Right ventricle myocardium inferior (tissue), 1 donor: ENCODE measurements around the gene WDR1. TPM values are rescaled to one million over a fixed set of nuclear protein-coding genes. Genes with fewer than 3 reads are reported as not detected.
A peak's percentile ranks its signal among the peaks of the same experiment; 100 is the strongest.

ENCODE experiments used
- ATAC-seq: fragments of 200-7000 bp; cut with Tn5 transposase; one replicate; pipeline ENCODE4 v1.9.1; 2020; ENCODE audit warnings: mild to moderate bottlenecking, moderate library complexity
- DNase-seq: peaks from one replicate; pipeline ENCODE4 v3.0.0; 2021; ENCODE audit errors: missing footprints
- intact Hi-C: fragments of 100-400 bp; cut with DNase I; formaldehyde crosslinking; loops from one replicate; pipeline ENCODE4 v1.11.0; 2022
- total RNA-seq: library from RNA; stranded (reverse); fragmentation: NEBNext Ultra II Directional; extraction: Animal tissue kit (Norgen Biotek cat#: 25700); gene quantifications from one replicate; pipeline ENCODE4 v1.2.1, GENCODE V29; 2021
- donor health status: DM: no; HTN: yes; CAD: no; lungs with severe emphysema.

The WDR1 gene
- total RNA-seq, 1 donor from 2014 or later = 210 TPM

DNA sequence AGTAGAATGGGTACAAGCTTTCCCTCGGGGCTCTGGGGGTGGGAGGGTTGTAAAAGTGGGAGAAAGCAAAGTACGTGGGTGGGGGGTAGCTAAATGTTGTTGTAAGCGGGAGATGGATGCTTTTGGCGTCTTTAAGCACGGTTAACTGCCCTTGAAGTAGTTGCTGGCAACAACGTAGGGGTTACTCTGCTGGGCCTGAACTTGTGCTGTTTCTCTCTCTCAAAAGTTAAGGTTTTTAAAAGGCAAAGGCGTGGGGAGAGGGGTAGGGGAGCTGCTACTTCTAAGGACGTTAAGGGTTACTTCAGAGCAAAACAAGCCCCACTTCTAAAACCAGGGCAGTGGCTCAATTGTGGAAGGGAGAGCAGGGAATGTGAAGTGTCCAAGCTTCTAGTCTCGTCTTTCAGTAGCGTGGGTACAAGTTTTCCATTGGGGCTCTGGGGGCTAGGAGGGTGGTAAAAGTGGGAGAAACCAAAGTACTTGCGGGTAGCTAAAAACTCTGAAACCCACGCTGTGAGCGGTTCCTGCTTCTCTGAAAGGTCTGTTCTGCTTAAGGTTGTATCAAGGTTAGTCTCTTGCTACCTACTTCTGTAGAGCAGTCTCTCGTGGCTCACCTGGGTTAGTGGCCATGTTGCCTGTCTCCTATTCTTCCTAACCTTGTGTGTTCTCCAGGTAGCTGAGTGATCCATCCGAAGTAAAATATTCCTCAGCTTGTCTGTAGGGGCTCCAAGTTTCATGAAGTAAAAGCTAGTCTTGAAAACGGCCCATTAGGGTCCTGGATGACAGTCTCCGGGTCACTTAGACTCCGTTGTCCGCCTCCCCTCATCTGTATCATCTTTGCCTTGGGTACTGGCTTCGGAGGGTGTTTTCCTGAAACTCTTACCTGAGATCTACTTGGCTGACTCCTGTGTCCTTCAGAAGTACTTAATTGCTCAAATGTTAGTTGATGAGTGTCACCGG is 1.7 kb upstream of the WDR1 start:
- intact Hi-C loops = no loop called here
- DNase-seq (no peak), ATAC-seq (no peak)

DNA sequence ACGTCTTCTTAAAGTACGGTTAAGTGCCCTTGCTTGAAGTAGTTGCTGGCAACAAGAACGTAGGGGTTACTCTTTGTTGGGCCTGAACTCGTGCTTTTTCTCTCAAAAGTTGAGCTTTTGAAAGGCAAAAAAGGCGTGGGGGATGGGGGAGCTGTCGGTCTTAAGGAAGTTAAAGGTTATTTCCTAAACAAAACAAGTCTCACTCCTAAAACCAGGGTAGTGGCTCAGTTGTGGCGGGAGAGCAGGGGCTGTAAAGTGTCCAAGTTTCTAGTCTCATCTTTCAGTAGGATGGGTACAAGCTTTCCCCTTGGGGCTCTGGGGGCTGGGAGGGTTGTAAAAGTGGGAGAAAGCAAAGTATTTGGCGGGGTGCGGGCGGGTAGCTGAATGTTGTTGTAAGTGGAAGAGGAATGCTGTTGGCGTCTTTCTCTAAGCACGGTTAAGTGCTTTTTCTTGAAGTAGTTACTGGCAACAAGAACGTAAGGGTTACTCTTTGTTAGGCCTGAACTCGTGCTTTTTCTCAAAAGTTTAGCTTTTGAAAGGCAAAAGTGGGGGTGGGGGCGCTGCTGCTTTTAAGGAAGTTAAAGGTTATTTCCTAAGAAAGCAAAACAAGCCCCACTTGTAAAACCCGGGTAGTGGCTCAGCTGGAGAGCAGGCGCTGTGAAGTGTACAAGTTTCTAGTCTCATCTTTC is 904 bp upstream of the WDR1 start:
- ATAC-seq (no peak), DNase-seq (no peak)
- intact Hi-C loops = loop anchor here (2.0 kb wide), 2 partner anchors 33 to 99 kb away; no protein-coding TSS in a partner anchor

DNA sequence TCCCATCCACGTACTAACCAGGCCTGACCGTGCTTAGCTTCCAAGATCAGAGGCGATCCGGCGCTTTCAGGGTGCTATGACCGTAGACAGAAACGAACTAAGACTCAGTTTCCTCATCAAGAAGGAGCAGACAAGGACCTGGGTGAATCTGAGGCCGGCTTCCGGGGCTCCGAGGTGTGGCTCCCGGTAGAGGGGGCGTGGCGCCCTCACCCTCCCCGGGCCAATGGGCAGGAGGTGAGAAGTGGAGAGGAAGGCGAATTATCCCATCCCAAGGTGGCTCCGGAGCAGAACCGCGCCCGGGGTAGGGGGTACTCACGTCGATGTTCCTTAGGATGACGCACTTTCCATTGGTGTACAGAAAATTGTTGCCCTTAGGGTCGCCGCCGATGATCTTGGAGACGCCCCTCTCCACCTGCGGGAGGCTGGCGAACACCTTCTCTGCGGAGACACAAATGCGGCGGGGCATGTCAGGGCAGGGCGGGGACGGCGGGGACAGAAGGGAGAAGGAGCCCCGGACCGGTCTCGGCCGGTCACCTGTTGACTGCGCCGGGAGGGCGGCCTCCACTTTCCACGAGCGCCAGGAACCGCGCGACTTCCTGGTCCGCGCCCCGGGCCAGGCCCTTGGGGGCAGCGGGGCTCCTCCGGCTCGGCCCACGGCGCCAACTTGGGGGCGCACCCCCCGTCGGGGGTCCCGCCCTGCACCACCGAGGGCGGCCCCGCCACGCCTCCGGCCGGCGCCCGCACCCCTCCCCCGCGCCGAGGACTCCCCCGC is 616 bp downstream of the WDR1 start:
- ATAC-seq = peak; percentile 52
- DNase-seq = peak; percentile 83

DNA sequence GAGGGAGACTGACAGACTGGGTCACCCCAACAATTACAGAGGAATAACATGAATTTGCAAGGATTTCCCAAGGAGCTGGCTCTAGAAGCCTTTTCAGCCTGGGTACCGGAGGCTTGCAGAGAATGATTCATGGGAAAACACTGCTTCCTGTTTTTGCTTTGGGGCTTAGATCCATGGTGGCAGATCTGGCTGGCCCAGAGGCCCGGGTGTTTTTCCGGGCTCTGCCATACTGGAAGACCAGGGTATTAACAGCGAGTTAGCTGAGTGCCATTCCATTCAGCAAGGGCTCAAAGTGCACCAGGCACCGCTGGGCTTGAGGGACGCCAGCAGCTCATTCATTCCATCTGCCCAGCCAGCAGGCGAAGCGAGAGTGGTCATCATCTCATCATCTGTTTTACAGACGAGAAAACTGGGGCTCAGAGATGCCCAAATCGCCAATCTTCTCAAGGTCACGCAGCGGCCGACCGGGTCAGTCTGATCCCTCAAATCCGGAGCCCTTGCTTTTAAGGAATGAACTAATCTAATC is 1.3 kb downstream of the WDR1 start:
- intact Hi-C loops = no loop called here
- DNase-seq (no peak), ATAC-seq (no peak)

More for the DNA sequence above, 616 bp downstream of the WDR1 start:
- intact Hi-C loops = loop anchor here (2.0 kb wide), 2 partner anchors 31 to 97 kb away; no protein-coding TSS in a partner anchor

DNA sequence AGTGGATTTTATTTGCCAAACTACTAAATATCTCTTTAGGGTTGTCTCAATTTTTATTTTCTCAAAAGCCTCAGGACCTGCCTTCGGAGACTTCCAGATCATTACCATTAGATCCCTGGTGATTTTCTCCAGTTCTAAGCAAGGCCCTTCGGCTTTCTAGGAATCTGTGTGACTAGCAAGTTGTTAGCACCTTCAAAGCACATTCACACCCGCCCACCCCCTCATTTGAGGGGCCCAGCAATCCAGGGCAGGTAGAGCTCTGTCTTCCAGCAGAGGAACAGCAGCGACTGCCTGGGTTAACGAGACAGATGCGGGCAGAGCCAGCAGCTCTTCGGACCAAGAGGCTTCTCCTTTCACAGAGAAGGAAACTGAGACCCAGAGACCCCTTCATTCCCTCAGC is 2.0 kb downstream of the WDR1 start:
- intact Hi-C loops = no loop called here
- ATAC-seq = no peak
- no peak for DNase-seq

DNA sequence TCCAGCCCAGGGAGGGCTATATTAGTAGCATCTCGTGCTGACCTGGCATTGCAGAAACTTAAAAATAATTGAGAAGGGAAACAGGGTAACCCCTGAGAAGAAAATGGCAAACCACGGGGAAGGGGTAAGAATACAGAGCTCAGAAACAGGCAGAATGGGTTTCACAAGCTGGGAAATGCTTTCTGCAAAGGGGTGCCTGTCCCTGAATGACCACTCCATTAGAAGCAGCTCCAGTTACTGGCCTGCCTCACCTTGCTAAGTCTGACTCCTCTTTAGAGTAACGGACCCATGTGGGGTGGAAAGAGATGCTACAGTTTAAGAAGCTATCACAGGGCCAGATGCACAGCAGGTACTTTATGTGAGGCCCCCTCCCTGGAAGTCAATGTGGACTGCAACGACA is 2.5 kb downstream of the WDR1 start:
- no peak for DNase-seq
- intact Hi-C loops = no loop called here
- ATAC-seq = no peak

DNA sequence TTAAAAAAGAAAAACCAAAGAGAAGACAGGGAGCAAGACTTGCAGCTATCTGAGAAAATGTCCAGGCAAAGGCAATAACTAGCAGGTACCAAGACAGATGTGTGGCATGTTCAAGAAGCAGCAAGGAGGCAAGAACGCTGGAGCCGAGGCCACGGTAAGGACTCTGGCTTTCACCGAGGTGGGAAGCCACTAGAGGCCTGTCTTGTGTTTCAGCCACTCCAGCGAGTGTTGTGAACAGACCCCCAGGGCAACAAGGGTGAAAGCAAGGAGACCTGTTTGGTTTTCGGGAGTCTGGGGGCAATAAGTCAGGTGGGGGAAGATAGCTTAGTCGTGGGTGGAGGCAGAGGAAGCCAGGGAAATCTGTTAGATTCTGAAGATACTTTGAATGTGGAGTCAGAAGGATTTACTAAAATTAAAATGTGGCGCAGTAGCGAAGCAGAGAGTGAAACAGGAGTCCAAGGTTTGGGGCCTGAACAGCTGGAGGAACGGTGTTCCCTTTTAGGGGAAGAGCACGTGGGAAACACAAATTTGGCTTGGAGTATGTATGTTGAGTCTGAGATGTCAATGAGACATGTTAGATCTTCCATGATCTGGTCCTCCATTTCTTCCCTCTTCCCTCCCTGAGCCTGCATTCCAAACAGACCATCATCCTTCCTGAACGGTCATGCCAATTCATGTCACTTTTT is 3.1 kb downstream of the WDR1 start:
- DNase-seq = no peak
- intact Hi-C loops = no loop called here
- no peak for ATAC-seq

DNA sequence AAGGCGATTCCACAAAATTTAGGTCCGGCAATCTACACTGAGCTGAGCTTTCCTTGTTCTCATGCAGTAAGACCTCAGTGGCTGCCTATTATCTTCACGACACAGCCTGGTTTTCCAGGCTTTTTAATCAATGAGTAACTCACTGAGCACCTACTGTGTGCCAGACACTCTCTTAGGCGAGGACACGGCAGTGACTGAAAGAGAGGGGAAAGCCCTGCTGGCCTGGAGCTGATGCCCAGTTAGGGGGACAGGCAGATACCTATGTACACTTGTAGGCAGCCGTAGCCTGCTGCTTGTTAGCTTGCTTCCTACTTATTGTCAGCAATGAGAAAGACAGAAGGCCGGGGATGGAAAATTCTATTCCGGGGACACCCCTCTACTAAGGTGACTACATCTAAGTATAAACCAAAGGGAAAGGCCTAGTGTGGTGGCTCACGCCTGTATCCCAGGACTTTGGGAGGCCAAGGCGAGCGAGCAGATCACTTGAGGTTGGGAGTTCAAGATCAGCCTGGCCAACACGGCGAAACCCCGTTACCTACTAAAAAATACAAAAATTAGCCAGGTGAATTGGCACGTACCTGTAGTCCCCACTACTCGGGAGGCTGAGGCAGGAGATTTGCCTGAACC is 3.8 kb downstream of the WDR1 start:
- DNase-seq = no peak
- ATAC-seq = no peak
- intact Hi-C loops = no loop called here

DNA sequence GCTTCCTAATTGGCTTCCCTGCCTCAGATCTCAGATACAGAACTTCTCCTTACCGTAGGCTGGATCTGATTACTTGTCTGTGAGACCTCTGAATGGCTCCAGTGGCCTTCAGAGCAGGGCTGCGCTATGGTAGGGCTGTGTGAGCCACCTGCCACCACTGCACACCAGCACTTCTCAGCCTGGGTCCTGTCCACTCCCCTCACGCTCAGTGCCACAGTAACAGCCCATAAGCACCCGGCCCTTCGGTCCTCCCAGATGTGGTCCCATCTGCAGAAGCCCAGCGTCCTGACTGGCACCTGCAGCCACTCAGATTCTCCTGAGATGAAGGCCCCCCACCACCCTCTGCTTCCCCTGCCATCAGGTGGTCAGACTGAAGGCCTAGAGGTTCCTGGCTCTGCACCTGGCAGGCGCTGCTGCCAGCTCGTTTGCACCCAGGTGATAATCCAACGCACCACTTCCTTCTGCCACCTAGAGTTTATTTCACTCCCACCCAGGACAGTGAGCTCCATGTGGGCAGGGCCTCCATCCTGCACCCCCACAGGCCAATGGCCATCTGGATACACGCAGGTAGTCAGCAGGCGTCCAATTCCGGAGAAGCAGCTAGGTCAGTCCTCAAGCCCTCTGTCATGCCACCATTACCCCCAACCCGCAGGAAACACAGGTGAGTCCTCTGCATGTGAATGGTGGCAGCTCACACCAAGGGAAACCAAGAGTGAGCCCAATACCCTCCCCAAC is 5.4 kb downstream of the WDR1 start:
- peak; percentile 45 for DNase-seq
- intact Hi-C loops = no loop called here
- no peak for ATAC-seq

DNA sequence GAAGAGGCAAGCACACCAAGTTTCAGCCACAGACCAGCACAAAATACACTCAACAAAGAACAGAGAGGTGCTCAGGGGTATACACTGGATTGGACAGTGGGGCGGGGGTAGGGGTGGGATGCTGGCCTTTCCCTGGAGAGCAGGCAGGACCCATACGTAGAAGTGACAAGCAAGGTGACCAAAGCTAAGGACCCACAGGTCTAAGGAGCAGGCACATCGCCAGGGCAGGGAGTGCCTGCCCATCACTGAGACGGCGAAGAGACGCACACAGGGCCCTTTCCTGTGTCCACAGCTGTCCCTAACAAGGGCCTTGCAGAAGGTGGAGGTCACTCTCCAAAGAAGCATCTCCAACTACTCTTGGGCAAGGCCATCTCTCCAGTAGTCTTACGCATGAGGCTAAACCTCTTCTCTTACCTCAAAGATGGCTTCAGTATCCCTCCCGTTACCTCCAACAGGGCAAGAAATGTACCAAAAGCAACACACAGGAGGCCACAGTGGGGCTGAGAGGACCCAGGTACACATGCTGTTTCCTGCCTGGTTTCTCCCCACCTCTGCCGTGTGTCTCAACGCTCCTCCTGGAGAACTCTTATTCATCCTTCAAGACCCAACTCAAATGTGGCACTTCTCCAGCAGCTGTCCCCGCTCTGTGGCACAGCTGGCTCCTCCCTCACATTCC is 6.5 kb downstream of the WDR1 start:
- DNase-seq = peak; percentile 23
- no peak for ATAC-seq
- intact Hi-C loops = no loop called here

DNA sequence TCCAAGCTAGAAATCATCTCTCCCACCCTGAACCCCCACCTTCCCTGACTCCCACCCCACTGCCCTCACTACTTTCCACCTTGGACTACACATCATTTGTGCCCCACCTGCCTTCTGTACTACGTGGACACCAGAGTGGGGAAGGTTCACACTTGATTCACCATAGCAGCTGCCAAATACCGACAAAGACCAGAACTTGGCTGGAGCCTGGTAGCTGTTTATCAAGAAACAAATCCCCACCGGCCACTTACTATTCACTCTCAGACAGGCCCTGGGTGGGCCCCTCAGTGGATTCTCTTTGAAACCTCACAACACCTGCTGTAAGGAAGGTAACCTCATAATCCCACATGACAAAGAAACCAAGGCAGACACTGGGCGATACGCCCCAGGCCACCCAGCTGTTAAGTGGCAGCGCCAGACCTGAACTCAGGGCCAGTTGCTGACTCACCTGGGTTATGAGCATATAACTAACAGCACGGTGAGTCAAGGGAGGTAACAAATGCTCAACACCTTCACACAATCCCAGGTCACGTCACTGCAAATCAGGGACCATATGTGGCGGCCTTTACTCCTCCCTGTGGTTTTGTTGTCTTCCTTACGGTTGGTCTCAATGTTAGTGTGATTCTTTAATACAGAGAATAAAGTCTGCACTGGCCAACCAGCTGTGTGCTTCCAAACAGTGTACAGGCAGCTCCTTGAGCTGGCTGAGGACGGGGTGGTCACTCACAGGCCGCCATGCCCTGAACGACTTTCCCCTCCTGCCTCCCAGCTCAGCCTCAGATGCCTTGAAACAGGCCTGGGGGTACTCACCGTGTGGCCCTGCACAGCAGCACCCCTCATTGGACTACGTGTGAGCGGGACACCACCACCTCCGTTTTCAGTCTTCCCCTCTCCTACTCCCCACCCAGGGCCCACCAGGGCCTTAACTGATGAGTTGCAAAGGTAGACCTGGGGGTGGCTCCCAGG is 7.5 kb downstream of the WDR1 start:
- intact Hi-C loops = no loop called here
- no peak for ATAC-seq
- peak; percentile 59 for DNase-seq

DNA sequence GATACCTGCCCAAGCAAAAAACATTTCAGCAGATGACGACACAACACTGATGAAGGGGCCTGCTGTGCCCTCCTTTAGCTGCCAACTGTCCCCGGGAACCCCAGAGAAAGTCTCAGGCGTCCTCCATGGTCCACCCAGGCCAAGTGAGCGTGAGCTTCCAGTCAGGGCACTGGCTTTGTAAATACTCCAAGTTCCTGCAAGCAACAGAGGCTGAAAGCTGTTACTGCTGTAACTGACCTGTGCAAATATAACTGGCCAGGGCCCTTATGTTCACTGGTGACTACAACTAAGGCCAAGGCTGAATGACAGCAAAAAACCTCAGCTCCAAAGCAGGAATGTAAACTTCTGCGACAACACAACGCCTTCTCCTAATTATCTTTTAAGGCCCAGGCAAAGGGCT is 8.2 kb downstream of the WDR1 start:
- no peak for ATAC-seq
- intact Hi-C loops = no loop called here
- DNase-seq = peak; percentile 17

DNA sequence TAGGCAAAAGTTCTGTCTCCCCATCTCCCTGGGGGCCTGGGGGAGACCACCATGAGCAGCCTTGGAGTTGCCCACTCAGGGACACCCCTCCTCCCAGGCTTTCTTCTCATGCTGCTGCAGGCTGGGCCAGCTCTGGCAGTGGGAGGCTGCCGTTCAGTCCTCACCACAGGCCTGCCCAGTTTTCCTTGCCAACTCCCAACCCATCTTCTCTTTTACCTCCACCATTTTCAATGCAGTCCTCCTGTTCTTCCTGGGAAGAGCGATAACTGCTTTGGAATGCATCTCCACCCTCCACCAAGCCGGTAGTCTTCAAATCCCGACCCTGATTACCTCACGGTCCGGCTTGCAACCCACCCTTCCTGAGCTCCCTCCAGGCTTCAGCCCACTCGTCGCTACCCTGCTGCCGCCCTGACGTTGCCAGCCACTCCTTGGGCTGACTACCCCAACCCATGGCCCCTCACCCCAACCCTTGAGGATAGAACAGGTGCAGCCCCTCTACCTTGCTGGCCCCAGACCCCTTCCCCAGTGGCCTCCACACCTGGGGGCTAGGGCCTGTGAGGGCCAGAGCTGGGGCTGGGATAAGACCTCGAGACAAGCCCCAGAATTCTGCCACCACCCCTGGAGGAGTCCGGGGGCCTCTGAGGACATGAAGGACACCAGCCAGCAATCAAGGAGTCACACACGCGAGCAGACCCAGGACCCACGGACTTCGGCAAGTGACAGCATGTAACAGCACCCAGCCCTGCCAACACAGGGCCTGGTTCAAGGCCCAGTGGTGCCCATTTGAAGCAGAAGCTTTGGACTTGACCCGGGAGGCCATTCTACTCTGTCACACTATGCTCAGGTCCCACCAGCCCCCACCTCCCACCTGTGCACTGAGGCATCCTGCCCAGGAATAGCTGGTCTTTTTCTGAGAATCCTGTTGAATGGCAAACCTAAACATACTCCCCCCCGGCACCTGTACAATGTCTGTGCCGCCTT is 9.2 kb downstream of the WDR1 start:
- no peak for ATAC-seq
- peak; percentile 58 for DNase-seq
- intact Hi-C loops = no loop called here

DNA sequence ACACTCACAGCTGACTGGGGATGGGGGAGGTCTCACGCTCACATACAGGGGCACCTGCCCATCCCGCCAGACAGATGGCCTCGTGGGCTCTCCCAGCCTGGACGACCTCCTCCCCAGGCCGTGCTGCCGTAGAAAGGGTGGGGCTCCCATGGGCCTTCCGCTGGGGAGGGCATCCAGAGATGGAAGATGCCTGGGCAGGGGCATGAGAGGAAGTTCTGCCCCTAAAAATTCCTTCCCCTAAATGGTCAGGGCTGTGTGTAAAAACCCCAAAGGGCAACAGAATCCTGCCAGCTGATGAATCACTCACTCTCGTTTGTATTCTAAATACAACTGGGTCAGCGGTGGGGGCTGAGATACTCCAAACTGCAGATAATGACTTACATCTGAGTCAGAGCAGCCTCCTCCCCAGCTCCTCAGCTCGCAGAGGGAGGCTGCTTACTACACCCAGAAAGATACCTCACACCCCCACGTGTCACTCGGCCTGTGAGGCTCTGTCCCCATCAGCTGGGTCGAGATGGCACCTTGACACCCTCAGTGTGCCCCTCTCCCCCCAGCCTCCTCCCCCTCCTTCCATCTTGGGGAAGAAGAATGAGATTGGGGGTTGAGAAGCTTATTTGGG is 10.1 kb downstream of the WDR1 start:
- intact Hi-C loops = no loop called here

More for the DNA sequence above, 10.1 kb downstream of the WDR1 start:
- peak; percentile 72 for DNase-seq
- ATAC-seq = peak; percentile 77
